Natural killer cell (primary cell): ENCODE measurements around the gene TSPAN13. TPM values are rescaled to one million over a fixed set of nuclear protein-coding genes. Genes with fewer than 3 reads are reported as not detected.

Experiments used
- ATAC-seq, 3 donors: fragments of 150-1000 bp in 2 of 3; fragments of 200-7000 bp in 1 of 3; cut with Tn5 transposase; 1 replicate in 1 of 3; 2 replicates in 2 of 3; pipeline ENCODE4 v1.10.0; 2021; ENCODE audit warnings: mild to moderate bottlenecking in 2 of 3, moderate library complexity in 2 of 3
- DNase-seq, 2 donors: peaks; one replicate each; pipeline versions ENCODE4 v3.0.0 to v3.0.0-alpha.2; 2013 to 2021; ENCODE audit warnings: mixed read lengths in 1 of 2
- H3K27ac ChIP-seq: one replicate; pipeline ENCODE4 v1.5.1; 2013; ENCODE audit warnings: mild to moderate bottlenecking, low read length
- H3K27me3 ChIP-seq: one replicate; pipeline ENCODE4 v1.6.1; 2013; ENCODE audit warnings: low read length; ENCODE audit not compliant: control insufficient read depth, insufficient read depth
- H3K36me3 ChIP-seq: one replicate; pipeline ENCODE4 v1.6.1; 2013; ENCODE audit warnings: low read length; ENCODE audit not compliant: control insufficient read depth, insufficient read depth
- H3K4me1 ChIP-seq: one replicate; pipeline ENCODE4 v1.6.1; 2013; ENCODE audit warnings: low read length; ENCODE audit not compliant: control insufficient read depth, insufficient read depth
- H3K4me3 ChIP-seq: one replicate; pipeline ENCODE4 v1.5.1; 2013; ENCODE audit warnings: low read length
- H3K9me3 ChIP-seq: one replicate; pipeline ENCODE4 v1.6.1; 2013; ENCODE audit warnings: low read length; ENCODE audit not compliant: control insufficient read depth, insufficient read depth
- H3K27ac Mint-ChIP-seq, 2 donors: one replicate each; pipeline ENCODE4 v1.8.0; 2022; ENCODE audit warnings: mild to moderate bottlenecking in 2 of 2, mixed read lengths in 2 of 2, moderate library complexity in 1 of 2
- H3K27me3 Mint-ChIP-seq, 2 donors: one replicate each; pipeline ENCODE4 v1.8.0; 2022; ENCODE audit warnings: low read depth in 2 of 2, mixed read lengths in 2 of 2
- H3K36me3 Mint-ChIP-seq: one replicate; pipeline ENCODE4 v1.8.0; 2022; ENCODE audit warnings: mixed read lengths
- H3K4me1 Mint-ChIP-seq, 2 donors: one replicate each; pipeline ENCODE4 v1.8.0; 2022; ENCODE audit warnings: mixed read lengths in 2 of 2
- H3K4me3 Mint-ChIP-seq: one replicate; pipeline ENCODE4 v1.8.0; 2022; ENCODE audit warnings: mild to moderate bottlenecking, moderate library complexity, mixed read lengths
- H3K9me3 Mint-ChIP-seq, 2 donors: one replicate each; pipeline ENCODE4 v1.8.0; 2022; ENCODE audit warnings: mixed read lengths in 2 of 2
- CTCF ChIP-seq: fragments of 200-600 bp; IDR thresholded peaks from one replicate; pipeline ENCODE4 v1.8.0; 2022; ENCODE audit warnings: antibody characterized with exemption
- WGBS: methylation state at CpG from one replicate; pipeline ENCODE4 v1.1.7; 2013; ENCODE audit warnings: missing lambda C conversion rate; ENCODE audit not compliant: insufficient coverage; 5-methylcytosine and 5-hydroxymethylcytosine counted together
- intact Hi-C: fragments of 100-400 bp; cut with micrococcal nuclease; formaldehyde crosslinking; loops from one replicate; pipeline ENCODE4 v1.14.2; 2022
- total RNA-seq, 4 donors: library from RNA; stranded (reverse); fragments of 120-200 nt in 1 of 4; gene quantifications; one replicate each; pipeline versions ENCODE4 v1.2.3 to v1.2.4, GENCODE V29; 2013 to 2022

Gene TSPAN13
- total RNA-seq, 3 donors from 2014 or later (not counting 1 experiment from before 2014, with no cell fraction given) = 1.4 to 2.3 (median 1.8) TPM

- Histone ChIP-seq H3K27ac (no peak overlapping the region), H3K9me3 (no peaks in the 10 kb centered on the region), H3K27me3 (no peaks in the 10 kb centered on the region), H3K4me1 (no peaks in the 10 kb centered on the region), H3K36me3 (no peaks in the 10 kb centered on the region), H3K4me3 (no peak overlapping the region)
- Mint-ChIP-seq H3K27me3 (no peaks in the 10 kb centered on the region), H3K27ac (no peak overlapping the region), H3K9me3 (no peaks in the 10 kb centered on the region), H3K4me1 (no peaks in the 10 kb centered on the region), H3K36me3 (no peaks in the 10 kb centered on the region), H3K4me3 (no peak overlapping the region)
- DNase-seq = no peak
- ATAC-seq = no peak
- intact Hi-C loops = no loop called here
- WGBS = 100% methylated on average over 1 of the region's 3 CpGs
- TF ChIP-seq CTCF = no peak
These were observed 35.4 kb upstream of the TSPAN13 start for GRCh38 chr7:16718111-16718656.

GRCh38 chr7:16719699-16720098 lies 33.9 kb upstream of the TSPAN13 start:
- Histone ChIP-seq H3K4me1 (no peaks in the 10 kb centered on the region), H3K4me3 (no peak overlapping the region), H3K9me3 (no peaks in the 10 kb centered on the region), H3K36me3 (no peaks in the 10 kb centered on the region), H3K27me3 (no peaks in the 10 kb centered on the region), H3K27ac (no peak overlapping the region)
- H3K36me3 Mint-ChIP-seq = no peaks in the 10 kb centered on the region
- H3K4me3 Mint-ChIP-seq = no peak overlapping the region
- DNase-seq (no peak), ATAC-seq (no peak)
- intact Hi-C loops = no loop called here
- WGBS = no CpG with 5 or more reads among the region's 1 CpG
- H3K4me1 Mint-ChIP-seq = no peaks in the 10 kb centered on the region
- no peak for TF ChIP-seq CTCF
- no peak overlapping the region for H3K27ac Mint-ChIP-seq
- H3K27me3 Mint-ChIP-seq = no peaks in the 10 kb centered on the region
- no peaks in the 10 kb centered on the region for H3K9me3 Mint-ChIP-seq

GRCh38 chr7:16721541-16721940 lies 32.0 kb upstream of the TSPAN13 start:
- Mint-ChIP-seq H3K4me3 (no peak overlapping the region), H3K36me3 (no peaks in the 10 kb centered on the region), H3K27ac (no peak overlapping the region), H3K27me3 (no peaks in the 10 kb centered on the region), H3K9me3 (no peaks in the 10 kb centered on the region), H3K4me1 (no peaks in the 10 kb centered on the region)
- no peak for TF ChIP-seq CTCF
- no peak overlapping the region for H3K27ac ChIP-seq
- 57% methylated on average over 3 of the region's 4 CpGs for WGBS
- no peak overlapping the region for H3K4me3 ChIP-seq
- intact Hi-C loops = no loop called here
- no peaks in the 10 kb centered on the region for H3K36me3 ChIP-seq
- no peaks in the 10 kb centered on the region for H3K27me3 ChIP-seq
- ATAC-seq (no peak), DNase-seq (no peak)
- H3K4me1 ChIP-seq = no peaks in the 10 kb centered on the region
- no peaks in the 10 kb centered on the region for H3K9me3 ChIP-seq

- no peaks in the 10 kb centered on the region for H3K4me1 ChIP-seq
- no peak for TF ChIP-seq CTCF
- Mint-ChIP-seq H3K4me1 (no peaks in the 10 kb centered on the region), H3K4me3 (no peak overlapping the region), H3K27ac (no peak overlapping the region), H3K9me3 (no peaks in the 10 kb centered on the region), H3K27me3 (no peaks in the 10 kb centered on the region), H3K36me3 (no peaks in the 10 kb centered on the region)
- no peak for ATAC-seq
- no peak for DNase-seq
- no peaks in the 10 kb centered on the region for H3K36me3 ChIP-seq
- H3K4me3 ChIP-seq = no peak overlapping the region
- 100% methylated on average over 1 of the region's 1 CpG for WGBS
- H3K9me3 ChIP-seq = no peaks in the 10 kb centered on the region
- H3K27ac ChIP-seq = no peak overlapping the region
- no peaks in the 10 kb centered on the region for H3K27me3 ChIP-seq
- intact Hi-C loops = no loop called here
These were observed 29.2 kb upstream of the TSPAN13 start for GRCh38 chr7:16724344-16724743.
